Sigmoid colon (tissue), 4 donors: ENCODE data around the gene VPS13D.

Experiments
- EP300 ChIP-seq, 4 donors: sonication (generic); formaldehyde crosslinking; IDR thresholded peaks; one replicate each; pipeline ENCODE4 v1.6.1; 2017; ENCODE audit warnings: antibody characterized with exemption in 4 of 4
- POLR2A ChIP-seq, 2 donors: fragments of 450-650 bp; IDR thresholded peaks; one replicate each; pipeline ENCODE4 v1.6.1; 2016; ENCODE audit warnings: antibody characterized with exemption in 2 of 2, mild to moderate bottlenecking in 2 of 2, moderate library complexity in 2 of 2
- TF ChIP-seq, protein P1 (sequence below), 4 experiments: fragments of 450-650 bp in 3 of 4; fragments of 200-600 bp in 1 of 4; IDR thresholded peaks; one replicate each; pipeline ENCODE4 v1.5.1; 2016 to 2019; ENCODE audit warnings: antibody characterized with exemption in 4 of 4, mild to moderate bottlenecking in 3 of 4, moderate library complexity in 2 of 4

DNA sequence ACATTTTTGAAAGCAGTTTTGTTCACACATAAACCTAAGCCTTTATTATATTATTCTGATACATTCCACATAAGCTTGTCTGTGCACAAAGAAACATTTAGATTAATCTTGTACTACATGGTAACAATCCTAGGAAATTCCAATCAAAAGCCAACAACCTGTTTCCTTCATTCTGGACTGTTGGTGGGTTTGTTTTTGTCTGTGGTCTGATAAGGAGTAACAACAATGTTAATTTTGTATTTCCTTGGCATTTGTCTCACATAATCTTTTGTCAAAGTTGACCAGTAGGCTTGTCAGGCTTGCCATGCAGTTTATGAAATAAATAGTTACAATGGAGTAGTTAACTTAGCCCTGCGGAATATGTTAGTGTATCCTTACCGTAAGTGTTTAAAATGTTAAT, 204.9 kb downstream of the VPS13D start:
- no peak for TF ChIP-seq EP300 (IDR thresholded peaks at IDR 0.05)
- TF ChIP-seq POLR2A (IDR thresholded peaks at IDR 0.05) = no peak
- TF ChIP-seq, protein P1, sequence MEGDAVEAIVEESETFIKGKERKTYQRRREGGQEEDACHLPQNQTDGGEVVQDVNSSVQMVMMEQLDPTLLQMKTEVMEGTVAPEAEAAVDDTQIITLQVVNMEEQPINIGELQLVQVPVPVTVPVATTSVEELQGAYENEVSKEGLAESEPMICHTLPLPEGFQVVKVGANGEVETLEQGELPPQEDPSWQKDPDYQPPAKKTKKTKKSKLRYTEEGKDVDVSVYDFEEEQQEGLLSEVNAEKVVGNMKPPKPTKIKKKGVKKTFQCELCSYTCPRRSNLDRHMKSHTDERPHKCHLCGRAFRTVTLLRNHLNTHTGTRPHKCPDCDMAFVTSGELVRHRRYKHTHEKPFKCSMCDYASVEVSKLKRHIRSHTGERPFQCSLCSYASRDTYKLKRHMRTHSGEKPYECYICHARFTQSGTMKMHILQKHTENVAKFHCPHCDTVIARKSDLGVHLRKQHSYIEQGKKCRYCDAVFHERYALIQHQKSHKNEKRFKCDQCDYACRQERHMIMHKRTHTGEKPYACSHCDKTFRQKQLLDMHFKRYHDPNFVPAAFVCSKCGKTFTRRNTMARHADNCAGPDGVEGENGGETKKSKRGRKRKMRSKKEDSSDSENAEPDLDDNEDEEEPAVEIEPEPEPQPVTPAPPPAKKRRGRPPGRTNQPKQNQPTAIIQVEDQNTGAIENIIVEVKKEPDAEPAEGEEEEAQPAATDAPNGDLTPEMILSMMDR (IDR thresholded peaks at IDR 0.05) = no peak
